ENCODE results near the gene NFATC1.

DNA sequence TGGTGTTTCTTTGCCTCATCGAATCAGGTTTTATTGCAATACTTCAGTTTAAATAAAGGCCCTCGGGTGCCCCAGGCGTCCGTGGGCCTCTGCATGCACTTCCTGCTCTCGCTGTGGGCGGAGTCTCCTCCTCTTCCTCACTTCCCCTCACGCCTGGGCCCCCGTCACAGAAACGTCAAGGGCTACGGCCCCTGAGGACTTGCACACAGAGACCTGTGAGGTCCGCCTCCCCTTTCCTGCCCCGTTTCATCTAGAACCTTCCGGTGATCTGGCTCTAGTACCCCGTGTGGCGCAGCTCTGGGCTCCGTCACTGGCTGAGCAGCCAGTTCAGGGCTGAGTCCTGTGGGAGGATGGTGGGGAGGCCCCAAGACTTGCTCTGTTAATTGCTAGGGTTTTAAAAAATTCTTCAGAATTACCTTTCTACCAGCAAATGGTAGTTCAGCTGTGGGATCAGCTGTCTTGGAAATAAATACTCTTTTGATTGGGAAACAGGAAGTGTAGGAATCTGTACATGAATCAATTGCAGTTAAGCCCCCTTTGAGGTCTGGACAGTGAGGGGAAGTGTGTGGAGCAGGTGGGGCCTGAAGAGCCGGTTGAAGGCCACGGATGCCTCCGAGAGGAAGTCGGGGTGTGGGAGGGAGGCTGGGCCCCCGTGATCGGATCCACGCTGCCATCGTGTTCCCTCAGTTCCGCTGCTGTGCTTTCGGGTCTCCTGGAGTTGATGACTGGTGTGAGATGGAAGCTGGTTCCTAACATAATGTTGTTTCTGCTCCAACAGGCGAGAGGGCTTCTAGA, 10.2 kb downstream of the NFATC1 start:
- TF ChIP-seq, protein P1, sequence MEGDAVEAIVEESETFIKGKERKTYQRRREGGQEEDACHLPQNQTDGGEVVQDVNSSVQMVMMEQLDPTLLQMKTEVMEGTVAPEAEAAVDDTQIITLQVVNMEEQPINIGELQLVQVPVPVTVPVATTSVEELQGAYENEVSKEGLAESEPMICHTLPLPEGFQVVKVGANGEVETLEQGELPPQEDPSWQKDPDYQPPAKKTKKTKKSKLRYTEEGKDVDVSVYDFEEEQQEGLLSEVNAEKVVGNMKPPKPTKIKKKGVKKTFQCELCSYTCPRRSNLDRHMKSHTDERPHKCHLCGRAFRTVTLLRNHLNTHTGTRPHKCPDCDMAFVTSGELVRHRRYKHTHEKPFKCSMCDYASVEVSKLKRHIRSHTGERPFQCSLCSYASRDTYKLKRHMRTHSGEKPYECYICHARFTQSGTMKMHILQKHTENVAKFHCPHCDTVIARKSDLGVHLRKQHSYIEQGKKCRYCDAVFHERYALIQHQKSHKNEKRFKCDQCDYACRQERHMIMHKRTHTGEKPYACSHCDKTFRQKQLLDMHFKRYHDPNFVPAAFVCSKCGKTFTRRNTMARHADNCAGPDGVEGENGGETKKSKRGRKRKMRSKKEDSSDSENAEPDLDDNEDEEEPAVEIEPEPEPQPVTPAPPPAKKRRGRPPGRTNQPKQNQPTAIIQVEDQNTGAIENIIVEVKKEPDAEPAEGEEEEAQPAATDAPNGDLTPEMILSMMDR (IDR thresholded peaks at IDR 0.05), result no peak
- TF ChIP-seq POLR2A (IDR thresholded peaks at IDR 0.05), result peak in 1 of 4 donors; percentile 49

Measured in esophagus squamous epithelium (tissue), 4 donors.